ENCODE data around the gene SH2D7. TPM values are rescaled to one million over a fixed set of nuclear protein-coding genes. Genes with fewer than 3 reads are reported as not detected.

SH2D7 gene
- polyA plus RNA-seq, 3 donors, result 0.44 to 0.83 (median 0.65) TPM

DNA sequence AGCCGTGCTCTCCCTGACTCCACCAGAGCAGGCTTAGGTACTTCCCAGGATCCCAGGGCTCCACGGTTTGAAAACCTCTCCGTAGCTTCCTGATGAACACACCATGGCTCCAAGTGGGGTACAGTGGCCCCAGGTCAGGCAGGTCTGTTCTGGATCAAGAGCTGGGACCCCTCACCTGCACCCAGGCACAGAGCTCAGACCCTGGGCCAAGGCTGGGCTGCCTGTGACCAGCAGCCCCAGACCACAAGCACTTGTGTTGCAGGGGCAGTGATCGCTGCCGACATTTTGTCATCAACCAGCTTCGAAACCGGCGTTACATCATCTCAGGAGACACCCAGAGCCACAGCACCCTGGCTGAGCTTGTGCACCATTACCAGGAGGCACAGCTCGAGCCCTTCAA lies 5.3 kb downstream of the SH2D7 start:
- no peak for DNase-seq (ENCODE audit: extremely low read depth in 1 of 11, low read depth in 9 of 11, low spot score in 4 of 11)

DNA sequence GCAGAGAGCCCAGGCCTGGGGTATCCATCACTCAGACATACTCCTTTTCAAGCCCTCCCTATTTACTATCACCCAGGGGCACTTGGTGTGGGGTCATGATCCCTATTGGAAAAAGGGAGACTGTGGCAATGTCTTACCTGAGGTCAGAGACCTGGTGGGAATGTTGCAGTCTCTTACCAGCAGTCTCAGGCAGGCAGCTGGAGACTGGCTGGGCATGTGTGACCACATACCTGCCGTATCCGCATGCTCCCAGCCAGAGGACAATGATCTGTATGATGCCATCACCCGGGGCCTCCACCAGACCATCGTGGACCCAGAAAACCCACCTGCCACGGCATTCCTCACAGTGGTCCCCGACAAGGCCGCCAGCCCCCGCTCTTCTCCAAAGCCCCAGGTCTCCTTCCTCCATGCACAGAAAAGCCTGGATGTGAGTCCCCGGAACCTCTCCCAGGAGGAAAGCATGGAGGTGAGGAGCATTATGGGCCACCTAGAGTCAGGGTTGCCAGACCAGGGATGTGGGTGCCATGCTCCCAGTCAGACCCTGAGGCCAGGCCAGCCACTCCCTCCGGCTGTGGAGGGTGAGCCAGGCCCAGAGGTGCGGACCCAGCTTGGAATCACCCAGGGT lies 5.9 kb downstream of the SH2D7 start:
- no peak for DNase-seq (ENCODE audit: extremely low read depth in 1 of 11, low read depth in 9 of 11, low spot score in 4 of 11)

- no peak for DNase-seq (ENCODE audit: extremely low read depth in 1 of 11, low read depth in 9 of 11, low spot score in 4 of 11)
Measured at GRCh38 chr15:78100886-78101285, 8.5 kb downstream of the SH2D7 start.

DNA sequence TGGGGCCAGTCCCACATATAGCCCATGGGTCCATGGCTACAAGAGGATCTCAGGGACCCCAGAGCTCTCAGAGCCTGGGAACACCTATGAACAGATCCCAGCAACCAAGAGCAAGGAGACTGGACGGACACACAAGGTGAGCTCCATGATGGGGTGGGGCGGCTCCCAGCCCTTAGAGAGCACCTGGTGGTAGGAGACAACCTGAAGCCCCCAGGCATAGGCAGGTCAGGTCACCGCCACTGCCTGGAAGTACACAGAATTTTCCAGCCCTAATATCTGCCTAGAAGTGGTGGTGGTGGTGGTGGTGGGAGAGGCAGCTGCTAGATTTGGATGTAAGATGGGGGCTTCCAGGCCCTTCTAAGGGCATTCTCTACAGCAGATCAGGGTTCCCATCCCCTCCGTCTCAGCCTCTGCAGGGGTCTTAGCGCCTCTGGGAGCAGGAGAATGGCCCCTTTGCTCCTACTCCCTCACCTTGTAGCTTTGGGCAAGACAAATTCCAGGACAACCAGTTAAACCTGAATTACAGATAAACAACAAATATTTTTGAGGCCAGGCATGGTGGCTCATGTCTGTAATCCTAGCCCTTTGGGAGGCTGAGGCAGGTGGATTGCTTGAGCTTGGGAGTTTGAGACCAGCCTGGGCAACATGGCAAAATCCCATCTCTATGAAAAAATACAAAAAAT lies 9.2 kb downstream of the SH2D7 start:
- DNase-seq (ENCODE audit: extremely low read depth in 1 of 11, low read depth in 9 of 11, low spot score in 4 of 11), result no peak

DNA sequence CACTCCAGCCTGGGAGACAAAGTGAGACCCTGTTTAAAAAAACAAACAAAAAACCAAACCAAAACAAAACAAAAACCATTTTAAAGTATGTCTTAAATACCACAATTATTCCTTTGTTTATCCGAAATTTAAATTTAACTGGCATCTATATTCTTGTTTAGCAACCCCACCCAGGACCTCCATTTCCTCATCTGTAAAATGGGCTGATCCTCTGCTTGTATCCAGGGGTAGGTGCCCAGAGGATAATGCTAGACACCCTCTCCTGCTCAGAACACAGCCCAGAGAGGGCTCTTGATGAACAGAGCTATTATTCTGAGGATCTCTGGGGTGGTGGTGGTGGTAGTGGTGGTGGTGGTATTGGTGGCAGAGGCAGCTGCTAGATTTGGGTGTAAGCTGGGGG lies 9.8 kb downstream of the SH2D7 start:
- no peak for DNase-seq (ENCODE audit: extremely low read depth in 1 of 11, low read depth in 9 of 11, low spot score in 4 of 11)

DNA sequence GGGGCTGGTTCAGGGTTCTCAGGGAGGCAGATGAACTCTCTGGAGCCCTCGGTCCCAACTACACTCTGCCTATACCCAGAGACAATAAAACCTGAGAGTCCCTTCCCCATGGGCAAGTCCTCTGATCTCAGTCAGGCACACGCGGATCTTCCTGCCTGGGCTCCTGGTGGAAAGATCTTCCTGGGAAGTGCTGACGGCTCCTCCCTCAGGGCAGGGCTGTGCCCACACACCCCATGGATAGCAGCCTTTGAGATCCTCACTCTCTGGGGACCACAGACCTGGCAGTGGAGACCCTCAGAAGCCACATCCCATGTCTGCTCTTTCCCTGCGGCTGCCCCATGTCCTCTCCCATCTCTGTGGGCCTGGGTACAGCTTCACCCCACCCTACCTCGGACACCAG lies 10.4 kb downstream of the SH2D7 start:
- DNase-seq (ENCODE audit: extremely low read depth in 1 of 11, low read depth in 9 of 11, low spot score in 4 of 11), result no peak

DNA sequence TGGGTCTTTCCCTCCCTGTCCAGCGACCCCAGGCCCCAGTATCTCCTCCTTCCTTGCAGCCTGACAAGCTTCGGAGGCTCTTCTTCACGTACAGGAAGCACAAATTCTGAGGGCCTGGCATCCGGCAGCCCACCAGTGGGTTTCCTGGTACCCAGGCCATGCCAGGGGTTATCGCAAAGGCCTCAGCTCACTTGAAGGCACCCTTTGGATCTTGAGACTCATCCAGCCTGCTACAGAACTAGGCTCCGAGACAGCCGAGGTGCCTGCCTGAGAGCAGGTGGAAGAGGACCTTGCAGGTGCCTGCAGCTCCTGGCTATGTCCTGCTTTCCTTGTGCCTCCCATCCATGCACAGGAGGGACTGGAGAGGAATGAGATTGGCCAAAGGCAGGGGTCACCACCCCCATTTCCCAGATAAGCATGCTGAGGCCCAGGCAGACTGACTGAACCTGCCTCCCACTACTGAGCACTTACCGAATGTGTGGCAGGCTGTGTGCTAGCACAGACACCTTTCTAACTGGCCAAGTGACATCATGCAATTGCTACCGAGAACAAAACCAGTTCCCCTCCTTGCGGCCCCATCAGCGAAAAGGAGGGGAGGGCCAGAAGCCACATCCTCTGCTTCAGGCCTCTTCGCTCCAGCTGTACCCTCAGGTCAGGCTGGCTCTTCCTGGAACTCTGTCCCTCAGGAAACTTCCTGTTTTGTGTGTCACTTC lies 11.2 kb downstream of the SH2D7 start:
- DNase-seq (ENCODE audit: extremely low read depth in 1 of 11, low read depth in 9 of 11, low spot score in 4 of 11), result no peak

DNA sequence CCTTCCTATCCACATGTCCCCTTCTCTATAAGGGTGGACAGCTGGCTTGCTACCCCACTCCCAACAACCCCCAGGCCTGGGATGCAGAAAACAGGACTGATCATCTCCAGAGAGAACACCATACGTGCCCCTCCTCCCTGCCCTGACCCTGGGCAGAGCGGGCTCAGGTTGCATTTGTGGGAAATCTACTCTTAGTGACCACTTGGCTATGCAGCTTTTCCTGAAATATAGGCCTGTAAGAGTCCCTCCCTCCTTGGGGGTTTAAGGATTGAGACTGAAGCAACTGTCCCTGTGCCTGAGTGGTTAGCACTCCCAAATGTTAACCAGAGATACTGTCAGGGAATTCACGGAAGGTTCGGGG lies 11.7 kb downstream of the SH2D7 start:
- no peak for DNase-seq (ENCODE audit: extremely low read depth in 1 of 11, low read depth in 9 of 11, low spot score in 4 of 11)

DNA sequence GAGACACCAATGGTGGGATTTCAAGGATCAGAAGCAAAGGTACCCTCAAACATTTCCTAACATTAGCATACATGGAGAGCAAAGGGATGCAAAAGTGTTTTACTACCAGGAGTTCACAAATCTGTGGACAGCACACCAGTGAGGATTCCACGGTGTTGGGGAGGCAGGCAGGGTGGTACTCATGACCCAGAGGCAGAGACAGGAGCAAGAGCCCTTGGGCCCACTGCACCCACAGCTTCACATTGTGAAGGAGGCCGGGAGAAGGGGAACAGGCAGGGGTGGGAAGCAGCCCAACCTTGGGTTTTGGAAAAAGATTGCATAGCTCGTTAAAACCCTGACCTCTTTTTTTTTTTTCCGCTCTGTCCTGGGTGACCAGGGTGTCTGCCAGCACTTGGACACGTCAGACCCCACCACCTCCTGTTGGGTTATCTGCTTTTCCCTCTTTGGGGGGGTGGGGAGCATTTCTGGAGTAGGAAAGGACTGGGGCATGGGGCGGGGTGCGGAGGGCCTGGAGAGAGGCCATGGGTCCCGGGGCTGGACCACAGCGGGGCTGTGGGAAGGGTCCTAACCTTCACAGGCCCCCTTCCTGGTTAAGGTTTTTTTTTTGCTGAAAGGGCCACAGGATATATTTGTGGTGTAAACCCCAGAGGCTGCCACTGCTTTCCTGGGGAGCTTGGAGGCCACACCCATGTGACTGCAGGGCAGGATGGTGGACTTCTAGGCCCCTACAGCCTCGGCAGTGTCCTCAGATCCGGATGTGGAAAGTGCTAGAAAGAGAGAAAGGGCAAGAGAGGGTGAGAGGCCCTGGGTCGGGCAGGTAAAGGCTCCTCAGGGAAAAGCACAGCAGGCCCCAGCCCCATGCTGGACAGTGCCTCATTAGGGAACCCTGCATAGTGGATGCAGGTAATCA lies 12.5 kb downstream of the SH2D7 start:
- no peak for DNase-seq (ENCODE audit: extremely low read depth in 1 of 11, low read depth in 9 of 11, low spot score in 4 of 11)

GRCh38 chr15:78105476-78106241 lies 13.3 kb downstream of the SH2D7 start:
- DNase-seq (ENCODE audit: extremely low read depth in 1 of 11, low read depth in 9 of 11, low spot score in 4 of 11), result no peak

DNA sequence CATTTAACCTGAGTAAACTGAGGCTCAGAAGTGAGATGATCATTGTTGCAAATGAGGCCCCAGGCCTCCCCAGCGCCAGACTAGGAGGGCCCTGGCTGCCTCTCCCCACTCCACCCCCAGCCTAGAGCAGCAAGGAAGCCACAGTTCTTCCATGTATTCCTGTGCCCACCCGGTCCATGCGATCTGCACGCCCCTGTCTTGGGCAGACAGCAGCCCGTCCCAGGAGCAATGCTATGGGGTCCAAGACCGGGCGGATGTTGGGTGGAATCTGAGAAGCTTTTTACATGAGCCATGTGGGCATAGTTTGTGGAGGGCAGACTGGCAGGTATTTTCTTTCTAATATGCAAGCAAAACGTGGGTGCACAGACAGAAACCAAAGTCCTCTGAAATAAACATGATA lies 15.1 kb downstream of the SH2D7 start:
- DNase-seq (ENCODE audit: extremely low read depth in 1 of 11, low read depth in 9 of 11, low spot score in 4 of 11), result no peak

DNA sequence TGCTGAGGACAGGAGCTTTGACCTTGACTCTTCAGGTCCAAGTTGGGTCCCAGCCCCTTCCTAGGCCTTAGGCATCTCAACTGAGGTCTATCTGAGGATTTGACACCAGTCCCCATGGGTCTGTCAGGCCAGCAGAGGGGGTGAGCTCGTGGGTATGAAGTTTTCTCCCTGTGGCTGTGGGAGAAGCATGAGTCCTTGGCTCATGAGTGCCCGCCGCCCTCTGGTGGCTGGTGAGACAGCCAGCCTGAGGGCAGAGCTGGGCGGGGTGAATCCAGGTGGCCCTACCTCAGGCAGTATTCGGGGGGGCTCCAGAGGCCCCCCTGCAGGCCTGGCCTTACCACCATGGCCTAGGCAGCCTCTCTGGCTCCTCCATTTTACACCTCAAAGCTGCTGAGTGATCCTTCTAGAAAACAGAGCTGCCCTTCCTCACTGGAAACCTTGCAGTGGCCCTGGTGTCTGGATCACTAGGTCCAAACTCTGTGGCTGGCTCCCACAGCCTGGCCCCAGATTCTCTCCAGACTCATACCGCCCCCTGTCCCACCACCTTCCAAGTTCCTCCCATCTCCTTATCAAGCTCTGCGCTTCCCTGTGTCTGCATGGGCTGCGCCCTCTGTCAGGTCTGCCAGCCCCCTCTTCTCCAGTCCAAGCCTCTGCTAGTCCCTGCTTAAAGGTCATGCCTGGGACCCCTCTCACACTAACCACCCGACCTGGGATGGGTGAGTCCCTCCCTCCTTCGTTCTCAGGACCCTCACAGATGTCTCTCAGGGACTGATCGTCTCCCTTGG lies 16.1 kb downstream of the SH2D7 start:
- DNase-seq (ENCODE audit: extremely low read depth in 1 of 11, low read depth in 9 of 11, low spot score in 4 of 11), result peak in 9 of 11 donors; percentile 46 to 73 (median 56)

GRCh38 chr15:78109156-78109555 lies 16.8 kb downstream of the SH2D7 start:
- DNase-seq (ENCODE audit: extremely low read depth in 1 of 11, low read depth in 9 of 11, low spot score in 4 of 11), result no peak

GRCh38 chr15:78110096-78110495 lies 17.7 kb downstream of the SH2D7 start:
- DNase-seq (ENCODE audit: extremely low read depth in 1 of 11, low read depth in 9 of 11, low spot score in 4 of 11), result no peak

DNA sequence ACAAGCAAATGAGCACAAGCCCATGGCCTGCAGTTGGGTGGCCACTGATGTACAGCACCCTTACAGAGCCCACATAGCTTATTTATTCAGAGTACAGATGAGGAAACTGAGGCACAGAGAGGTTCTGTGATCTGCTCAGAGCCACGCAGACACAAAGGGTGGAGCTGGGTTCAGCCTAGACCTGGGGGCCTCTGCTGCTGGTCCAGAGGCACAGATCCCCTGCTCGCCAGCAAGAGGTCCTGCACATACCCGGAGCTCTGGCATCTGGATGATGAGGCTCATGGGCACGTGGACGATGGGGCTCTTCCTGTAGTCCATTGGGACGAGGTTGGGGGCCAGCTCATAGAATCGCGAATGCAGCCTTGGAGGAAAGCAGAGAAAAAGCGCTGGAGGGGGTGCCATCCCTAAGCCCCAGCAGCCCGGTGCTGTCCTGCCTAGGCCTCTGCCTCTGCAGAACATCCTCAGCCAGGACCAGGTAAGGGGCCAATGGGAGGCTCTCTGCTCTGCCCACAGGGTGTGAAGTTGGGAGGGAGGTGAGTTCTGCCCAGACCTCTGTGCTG lies 18.6 kb downstream of the SH2D7 start:
- no peak for DNase-seq (ENCODE audit: extremely low read depth in 1 of 11, low read depth in 9 of 11, low spot score in 4 of 11)

DNA sequence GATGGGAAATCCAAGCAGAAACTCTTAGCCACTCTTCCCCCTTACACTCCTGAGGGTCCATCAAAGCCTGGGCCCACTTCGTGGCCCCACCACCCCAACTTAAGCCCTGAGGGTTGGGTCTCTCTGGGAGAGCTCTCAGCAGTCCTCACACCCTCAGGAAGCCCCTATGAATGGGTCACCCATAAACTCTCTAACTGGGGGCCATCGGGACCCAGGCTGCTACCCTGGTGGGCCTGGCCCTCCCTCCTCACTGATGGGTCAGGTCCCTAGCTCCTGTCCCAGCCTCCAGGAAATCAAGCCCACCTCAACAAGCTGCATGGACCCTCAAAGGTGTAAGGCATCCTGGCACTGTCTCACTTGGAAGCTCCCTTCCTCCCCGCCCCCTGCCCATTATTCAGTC lies 19.4 kb downstream of the SH2D7 start:
- DNase-seq (ENCODE audit: extremely low read depth in 1 of 11, low read depth in 9 of 11, low spot score in 4 of 11), result no peak

GRCh38 chr15:78112551-78112950 lies 20.2 kb downstream of the SH2D7 start:
- no peak for DNase-seq (ENCODE audit: extremely low read depth in 1 of 11, low read depth in 9 of 11, low spot score in 4 of 11)

- no peak for DNase-seq (ENCODE audit: extremely low read depth in 1 of 11, low read depth in 9 of 11, low spot score in 4 of 11)
Measured at GRCh38 chr15:78120523-78120922, 28.2 kb downstream of the SH2D7 start.

Data from renal cortex interstitium (tissue), 11 donors.